NCI-H146 treated with DMSO at 0.1 percent for 48 hours (cell line): ENCODE measurements around the gene ZKSCAN1.

Source experiments
- DNase-seq: peaks from one replicate; lab custom pipeline; 2025; ENCODE audit not compliant: unreplicated experiment; lab: John Stamatoyannopoulos, UW

Gene ZKSCAN1

DNA sequence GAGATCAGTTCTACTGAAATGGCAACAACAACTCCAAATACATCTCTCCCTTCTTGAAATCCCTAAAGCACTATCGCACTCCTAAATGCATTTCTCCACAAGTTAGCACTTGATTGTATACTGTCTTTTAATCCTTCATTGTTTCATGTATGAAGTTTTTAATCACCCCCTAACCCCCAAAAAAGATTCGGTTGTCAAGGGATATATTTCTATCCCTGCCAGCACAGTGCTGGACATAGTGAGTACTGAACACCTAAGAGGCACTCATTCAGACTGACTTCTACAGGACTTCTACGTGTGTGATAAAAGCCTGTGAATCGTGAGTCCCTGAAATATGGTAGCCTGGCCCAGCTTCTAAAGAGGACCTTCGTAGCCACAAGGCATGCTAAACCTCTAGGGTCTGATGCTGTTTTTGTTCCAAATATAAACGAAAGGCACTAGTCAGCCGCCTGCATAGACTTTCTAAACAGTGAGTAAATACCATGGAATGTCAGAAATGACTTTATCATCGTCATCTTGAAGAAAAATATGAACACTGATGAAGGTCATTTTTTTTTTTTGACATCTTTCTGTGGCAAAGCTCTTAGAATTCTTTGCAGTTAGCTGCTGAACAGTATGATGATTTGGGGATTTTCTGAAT is 19.6 kb downstream of the ZKSCAN1 start:
- DNase-seq: no peak

DNA sequence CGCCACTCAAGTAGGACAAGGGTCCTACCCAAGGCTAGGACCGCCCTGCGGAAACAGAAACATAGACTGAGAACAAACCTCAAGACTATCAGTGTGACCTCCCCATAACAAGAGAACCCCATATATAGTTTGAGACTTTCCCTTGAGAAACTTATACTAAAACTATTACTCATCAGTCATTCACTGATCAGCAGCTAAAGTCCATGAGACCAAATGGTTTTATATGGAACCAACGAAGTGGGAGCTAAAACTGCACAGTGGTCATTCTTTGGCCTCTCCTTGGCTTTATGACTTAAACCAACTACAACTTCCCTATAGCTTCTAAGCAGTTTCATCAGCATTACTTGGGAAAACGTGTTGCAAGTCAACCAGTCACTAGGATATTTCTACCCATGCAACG is 20.5 kb downstream of the ZKSCAN1 start:
- DNase-seq: no peak

DNA sequence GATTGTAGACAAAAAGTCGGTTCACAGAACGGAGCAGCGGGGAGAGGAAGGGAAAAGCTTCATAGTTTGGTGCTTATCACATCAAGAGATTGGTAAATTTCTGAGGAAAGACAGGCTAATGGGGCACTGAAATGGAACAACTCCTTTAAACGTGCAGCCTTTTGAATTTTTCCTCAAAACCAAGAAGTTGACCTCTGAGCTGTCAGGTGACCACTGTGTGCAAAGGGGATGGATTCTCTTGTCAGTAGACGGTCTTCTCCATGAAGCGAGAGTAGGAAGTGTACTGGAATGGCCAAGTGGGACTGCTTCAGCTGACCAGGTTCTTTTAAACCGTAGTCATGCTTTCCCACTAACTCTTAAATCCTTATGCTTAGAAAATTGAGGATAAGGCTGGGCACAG is 22.9 kb downstream of the ZKSCAN1 start:
- DNase-seq: no peak

DNA sequence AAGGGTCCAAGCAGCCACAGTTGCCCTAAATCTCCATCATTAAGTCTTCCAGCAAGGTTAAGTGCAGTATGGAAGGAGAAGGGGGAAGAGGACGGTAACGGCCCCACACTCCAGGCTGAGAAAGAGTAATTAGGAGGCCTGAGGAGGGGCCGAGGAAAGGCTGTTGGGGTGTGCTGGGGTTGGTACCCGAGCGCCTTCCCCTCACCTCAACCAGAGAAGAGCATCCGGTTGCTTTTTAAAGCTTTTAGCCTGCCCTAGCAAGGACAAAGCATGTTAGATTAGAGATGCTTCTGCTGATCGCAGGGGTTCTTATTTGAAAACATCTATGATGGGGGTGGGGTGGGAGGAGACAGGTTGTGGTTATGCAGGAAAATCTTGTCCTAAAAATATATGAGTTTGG is 25.2 kb downstream of the ZKSCAN1 start:
- no peak for DNase-seq

DNA sequence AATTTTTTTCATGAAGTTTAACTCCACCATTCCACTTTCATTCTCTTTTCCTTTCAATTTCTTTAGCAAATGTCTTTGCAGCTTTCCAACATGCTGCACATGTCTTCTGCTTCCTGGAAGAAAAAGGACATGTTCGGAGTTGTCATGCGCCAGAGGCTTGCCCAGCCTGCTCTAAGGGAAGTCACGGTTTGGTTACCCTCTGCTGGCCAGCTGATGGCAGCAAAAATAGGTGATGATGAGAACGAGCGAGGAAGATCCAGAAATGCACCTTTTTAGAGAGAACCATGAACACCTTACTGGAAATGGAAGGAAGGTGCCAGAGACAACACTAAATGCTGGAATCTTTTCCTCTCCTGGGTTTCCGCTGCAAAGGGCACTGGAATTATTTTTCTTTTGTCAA is 29.3 kb downstream of the ZKSCAN1 start:
- no peak for DNase-seq

DNA sequence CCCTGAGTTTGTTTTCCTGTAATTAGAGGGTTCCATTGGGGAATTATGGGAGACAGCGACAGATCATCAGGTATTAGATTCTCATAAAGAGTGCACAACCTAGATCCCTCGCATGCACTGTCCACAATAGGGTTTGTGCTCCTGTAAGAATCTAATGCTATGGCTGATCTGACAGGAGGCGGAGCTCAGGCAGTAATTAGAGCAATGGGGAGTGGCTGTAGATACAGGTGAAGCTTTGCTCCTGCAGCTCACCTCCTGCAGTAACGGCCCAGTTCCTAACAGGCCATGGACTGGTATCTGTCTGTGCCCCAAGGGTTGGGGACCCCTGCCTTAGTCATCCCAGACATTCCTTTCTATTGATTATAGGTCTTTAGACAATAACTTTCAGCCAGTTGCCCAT is 33.3 kb downstream of the ZKSCAN1 start:
- DNase-seq: peak; percentile 3

DNA sequence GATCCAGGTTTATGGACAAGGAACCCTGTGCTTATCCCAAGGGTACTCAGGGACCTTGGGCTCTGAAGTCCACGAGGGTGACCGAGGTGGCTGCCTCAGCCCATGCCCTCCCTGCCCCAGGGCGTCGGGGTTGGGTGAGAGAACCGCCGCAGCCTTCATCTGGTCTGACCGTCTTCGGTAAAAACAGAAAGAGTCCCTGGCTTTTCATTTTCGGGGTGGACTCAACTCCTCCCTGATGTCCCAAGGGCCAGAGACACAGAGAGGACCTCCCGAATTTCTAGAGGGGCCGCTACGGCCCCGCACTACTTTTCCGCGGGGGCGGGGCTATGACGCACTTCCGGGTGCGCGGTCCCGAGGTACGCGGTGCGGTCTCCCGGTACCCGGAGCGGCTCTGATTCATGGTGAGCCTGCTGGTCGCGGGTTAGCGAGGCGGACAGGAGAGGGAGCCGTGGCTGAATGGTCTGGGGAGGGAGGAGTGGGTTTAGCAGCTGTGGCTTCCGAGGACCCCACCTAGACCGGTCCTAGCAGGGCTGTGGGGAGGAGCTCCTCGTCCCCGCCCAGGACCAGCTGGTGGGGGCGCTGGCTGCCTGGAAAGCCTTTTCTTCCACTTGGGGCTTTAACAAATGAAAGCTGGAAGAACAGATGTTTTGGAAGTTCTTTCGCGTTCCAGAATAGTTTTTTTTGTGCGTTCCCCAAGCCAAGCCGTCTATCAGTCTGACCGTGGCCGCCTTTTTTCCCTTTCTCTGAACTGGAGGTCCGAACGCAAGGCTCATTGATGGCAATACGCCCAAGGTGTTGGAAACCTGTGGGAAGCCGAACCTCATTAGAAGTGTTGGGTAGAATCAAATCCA is 34.3 kb downstream of the ZKSCAN1 start, which contains the start of gene ZSCAN21:
Gene ZSCAN21, plus strand, starts transcription at position 334 of the 851 bp plus-strand sequence. CDS start 7,233 bp downstream, outside the sequence.
- peak; percentile 63 for DNase-seq

DNA sequence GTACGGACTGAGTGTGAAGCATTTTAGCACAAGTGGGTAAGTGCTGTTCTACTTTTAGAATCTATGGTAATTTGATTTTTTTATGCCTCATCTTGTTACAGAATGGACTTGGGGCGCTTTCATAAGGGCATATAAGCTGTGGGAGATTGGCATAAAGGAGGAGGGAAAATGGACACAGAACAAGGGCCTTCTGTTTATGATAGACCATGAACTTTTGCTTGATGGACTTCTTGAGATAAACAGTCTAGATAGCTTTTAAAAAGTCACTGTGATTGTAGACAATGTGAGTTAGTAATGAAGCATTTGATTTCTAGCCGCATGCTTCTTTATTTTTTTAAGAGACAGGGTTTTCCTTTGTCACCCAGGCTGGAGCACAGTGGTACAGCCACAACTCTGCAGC is 36.2 kb downstream of the ZKSCAN1 start:
- DNase-seq: no peak

DNA sequence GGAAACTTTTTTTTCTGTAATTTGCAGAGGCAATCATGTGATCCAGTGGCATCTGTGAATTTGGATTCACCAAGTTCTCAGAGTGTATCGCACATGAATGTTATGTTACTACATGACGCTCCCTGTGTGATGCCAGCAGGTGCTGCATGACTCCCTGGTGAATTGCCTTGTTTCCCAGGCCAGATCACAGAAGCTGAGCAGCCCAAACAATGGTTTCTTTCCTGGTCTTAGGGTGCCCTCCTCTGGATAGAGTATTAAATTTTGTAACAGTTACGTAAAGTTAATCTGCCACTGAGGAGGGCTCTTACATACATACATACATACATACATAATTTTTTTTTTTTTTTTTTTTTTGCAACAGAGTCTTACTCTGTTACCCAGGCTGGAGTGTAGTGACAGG is 37.8 kb downstream of the ZKSCAN1 start:
- DNase-seq: peak; percentile 34

DNA sequence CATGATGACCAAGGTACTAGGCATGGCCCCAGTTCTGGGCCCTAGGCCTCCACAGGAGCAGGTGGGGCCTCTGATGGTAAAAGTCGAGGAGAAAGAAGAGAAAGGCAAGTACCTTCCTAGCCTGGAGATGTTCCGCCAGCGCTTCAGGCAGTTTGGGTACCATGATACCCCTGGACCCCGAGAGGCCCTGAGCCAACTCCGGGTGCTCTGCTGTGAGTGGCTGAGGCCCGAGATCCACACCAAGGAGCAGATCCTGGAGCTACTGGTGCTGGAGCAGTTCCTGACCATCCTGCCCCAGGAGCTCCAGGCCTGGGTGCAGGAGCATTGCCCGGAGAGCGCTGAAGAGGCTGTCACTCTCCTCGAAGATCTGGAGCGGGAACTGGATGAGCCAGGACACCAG is 41.6 kb downstream of the ZKSCAN1 start:
- DNase-seq: no peak

DNA sequence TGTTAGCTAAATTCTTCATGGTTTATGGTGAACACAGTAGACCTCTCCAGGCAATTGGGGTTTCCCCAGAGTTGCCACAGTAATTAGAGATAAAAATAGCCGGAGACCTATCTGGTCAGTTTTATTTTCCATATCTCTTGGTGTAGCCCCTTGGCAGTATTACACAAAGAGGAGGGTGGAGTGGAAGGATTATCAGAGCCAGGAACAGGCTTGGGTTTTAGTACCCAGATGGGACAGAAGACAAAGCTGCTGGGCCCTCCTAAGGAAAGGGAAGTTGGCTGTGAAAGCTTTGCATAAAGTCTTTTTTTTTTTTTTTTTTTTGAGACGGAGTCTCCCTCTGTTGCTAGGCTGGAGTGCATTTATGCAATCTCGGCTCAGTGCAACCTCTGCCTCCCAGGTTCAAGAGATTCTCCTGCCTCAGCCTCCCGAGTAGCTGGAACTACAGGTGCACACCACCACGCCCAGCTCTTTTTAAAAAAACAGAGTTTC is 43.9 kb downstream of the ZKSCAN1 start:
- DNase-seq: no peak

DNA sequence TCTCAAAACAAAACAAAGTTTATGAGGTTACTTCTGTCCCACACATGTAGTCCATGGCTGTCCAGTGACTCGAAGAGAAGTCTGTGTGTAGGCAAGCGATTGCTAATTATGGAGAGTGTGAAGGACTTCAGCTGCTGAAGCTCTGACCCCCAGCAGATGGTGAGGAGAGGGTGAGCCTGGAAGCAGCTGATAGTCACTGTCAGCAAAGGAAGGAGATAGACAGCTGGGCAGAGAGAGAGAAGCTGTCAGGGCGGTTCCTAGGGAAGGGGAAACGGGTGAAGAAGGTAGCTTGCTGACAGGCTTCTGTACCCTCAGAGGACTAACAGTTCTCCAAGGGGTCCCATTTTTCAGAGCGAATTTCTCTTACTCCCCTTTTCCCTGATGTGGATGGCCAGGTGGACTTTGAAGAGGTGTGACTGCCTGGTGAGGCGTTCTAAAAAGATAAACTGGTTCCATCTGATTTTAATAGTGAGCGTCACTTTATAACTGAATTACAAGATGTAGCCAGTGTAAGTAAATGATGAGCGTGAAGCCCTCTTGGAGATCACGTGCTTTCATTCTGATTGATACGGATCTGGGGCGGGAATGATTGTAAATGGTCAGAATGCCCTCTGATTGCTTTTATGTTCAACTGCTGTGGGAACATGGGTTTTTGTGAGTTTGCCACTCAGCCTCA is 46.3 kb downstream of the ZKSCAN1 start:
- DNase-seq: no peak

DNA sequence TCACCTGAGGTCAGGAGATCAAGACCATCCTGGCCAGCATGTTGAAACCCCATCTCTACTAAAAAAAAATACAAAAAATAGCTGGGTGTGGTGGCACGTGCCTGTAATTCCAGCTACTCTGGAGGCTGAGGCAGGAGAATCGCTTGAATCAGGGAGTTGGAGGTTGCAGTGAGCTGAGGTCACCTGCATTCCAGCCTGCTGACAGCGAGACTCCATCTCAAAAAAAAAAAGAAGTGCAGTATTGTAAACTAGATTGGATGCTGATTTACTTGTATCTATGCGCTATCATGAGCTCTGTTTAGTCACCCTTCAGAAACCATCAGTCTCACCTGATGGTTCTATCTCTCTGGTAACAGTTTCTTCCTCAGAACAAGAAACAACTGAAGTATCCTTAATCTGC is 48.0 kb downstream of the ZKSCAN1 start:
- DNase-seq: no peak

DNA sequence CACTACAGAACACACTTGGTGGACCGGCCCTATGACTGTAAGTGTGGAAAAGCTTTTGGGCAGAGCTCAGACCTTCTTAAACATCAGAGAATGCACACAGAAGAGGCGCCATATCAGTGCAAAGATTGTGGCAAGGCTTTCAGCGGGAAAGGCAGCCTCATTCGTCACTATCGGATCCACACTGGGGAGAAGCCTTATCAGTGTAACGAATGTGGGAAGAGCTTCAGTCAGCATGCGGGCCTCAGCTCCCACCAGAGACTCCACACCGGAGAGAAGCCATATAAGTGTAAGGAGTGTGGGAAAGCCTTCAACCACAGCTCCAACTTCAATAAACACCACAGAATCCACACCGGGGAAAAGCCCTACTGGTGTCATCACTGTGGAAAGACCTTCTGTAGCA is 48.8 kb downstream of the ZKSCAN1 start:
- DNase-seq: no peak

DNA sequence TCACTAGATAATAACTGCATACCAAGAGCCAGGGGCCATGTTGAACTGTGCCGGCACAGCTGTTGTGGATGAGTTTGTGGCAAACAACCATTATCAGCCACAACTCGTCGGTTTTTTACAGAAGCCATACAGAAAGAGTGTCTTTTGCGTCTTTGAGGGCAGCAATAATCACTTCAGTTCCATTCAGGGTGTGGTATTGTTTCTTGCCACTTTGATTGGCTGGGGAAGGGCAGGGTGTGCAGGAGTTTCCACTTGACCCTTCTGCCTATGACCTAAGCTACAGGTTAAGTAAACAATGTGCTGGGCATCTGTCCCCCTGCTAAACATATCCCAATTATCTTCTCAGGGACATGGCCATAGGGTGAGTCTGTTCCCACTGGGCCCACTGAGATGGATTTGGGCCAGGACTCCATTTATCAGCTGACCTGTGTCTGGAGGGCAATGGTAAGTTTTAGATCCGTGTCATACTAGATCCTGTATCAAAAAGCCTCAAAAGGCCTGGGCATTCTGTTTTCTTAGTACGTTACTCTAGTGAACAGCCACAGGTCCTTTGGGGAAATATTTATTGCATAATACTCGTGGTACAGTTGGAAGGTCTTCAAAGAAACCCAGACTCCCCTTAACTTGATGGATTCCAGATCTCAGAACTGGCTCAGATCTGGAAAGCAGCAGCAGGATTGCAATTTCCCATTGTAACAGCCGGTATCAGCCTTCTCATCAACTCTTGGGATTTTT is 50.2 kb downstream of the ZKSCAN1 start:
- no peak for DNase-seq

DNA sequence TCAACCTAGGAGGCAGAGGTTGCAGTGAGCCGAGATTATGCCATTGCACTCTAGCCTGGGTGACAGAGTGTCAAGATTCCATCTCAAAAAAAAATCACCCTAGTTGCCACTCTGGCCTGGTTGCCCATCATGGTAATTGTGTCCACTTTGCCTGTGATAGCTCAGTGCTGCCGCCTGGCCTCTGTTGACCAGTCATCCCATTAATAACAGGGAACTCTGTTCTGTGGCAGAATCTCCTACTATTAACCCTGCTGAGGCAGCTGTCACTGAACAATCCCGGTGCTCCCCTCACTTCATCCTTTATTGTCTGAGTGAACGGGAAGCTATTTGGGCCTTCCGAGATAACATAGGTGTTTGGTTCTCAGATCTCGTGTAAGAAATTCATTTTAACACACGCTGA is 51.6 kb downstream of the ZKSCAN1 start:
- DNase-seq: peak; percentile 6

DNA sequence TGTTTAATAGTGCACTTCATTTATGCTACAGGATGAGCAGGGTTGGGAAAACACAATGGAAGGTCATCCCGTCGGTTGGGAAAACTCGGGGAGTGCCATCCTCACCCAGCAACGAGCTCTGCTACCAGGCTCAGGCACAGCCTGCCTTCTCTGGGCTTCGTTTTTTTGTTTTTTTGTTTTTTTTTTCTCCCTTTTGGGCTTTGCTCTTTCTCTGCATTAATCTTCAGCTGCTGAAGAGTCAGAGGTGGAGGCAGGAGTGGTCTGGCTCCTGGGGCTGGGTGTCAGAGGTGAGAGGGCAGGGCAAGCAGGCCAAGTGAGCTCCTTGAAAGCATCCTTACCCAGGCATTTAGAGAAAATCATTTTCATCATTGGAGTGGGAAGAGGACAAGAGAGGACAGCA is 54.6 kb downstream of the ZKSCAN1 start:
- no peak for DNase-seq

DNA sequence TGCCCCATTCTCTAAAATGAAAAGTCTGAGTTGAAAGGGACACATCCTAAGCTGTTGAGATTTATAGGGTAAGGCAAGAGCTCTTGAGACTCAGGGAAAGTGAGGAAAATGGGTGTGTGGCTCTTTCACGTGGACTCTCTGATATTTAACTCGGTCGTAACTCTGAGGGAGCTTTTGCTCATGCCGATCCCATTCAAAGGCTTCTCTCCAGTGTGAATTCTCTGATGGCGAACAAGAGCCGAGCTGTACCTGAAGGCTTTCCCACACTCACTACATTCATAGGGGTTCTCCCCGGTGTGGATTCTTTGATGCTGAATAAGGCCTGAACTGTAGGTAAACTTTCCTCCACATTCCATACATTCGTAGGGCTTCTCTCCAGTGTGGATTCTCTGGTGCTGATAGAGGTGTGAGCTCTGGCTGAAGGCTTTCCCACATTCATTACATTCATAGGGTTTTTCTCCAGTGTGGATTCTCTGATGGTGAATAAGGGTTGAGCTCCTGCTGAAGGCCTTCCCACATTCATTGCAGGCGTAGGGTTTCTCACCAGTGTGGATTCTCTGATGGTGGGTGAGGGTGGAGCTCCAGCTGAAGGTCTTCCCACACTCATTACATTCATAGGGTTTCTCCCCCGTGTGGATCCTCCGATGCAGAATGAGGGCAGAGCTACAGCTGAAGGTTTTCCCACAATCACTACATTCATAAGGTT is 55.8 kb downstream of the ZKSCAN1 start:
- no peak for DNase-seq

DNA sequence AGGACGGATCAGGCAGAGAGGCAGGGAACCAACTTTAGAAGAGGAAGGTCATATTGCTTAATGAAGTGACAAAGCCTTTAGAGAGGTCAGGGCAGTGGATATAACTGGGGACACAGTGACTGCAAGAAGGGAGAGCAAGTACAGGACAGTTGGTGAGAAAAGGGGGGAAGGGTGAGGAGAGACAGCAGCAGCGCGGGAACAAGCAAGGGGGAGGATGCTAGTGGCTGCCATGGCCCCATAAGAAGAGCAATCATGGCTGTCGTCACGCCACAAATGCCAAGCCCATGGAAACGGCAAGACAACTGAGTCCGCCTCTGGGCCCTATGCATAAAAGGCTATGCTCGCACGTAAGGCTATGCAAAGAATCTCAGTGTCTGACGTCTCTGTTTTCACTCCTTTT is 57.1 kb downstream of the ZKSCAN1 start:
- DNase-seq: no peak

DNA sequence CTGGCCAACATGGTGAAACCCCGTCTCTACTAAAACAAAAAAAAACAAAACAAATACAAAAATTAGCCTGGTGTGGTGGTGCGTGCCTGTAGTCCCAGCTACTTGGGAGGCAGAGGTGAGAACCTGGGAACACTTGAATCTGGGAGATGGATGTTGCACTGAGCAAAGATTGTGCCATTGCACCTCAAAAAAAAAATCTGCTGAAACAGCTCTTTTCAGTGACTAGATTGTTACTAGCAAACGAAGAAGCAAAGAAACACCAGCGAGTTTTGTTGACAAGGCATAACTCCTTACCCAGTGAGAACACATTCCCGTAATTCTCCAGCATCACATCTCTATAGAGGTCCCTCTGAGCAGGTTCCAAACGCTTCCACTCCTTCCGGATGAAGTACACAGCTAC is 59.4 kb downstream of the ZKSCAN1 start:
- no peak for DNase-seq

DNA sequence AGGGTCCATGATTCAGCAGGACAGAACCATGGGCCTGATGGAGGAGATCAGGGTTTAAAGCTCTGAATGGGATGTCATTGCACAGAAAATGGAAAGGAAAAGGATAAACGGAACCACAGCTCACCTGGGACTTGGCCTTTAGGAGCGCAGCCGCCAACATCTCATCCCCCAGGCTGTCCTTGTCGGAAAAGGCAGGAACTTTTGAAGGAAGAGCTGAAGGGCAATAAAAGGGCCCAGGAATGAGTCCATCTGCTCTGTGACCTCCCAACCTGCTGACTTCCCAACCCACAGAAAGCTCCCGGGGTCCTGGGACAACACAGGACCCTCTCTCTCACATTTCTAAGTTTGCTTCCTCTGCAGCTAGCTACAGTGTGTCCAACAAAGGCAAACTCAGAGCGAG is 60.0 kb downstream of the ZKSCAN1 start:
- DNase-seq: no peak
